GM18526 (cell line): ENCODE data around the gene JUP.

Experiments
- POLR2A ChIP-seq: IDR thresholded peaks from 3 replicates; pipeline ENCODE4 v1.6.1; 2011; ENCODE audit not compliant: insufficient read length; ENCODE audit errors: extremely low read depth

Gene JUP

GRCh38 chr17:41754066-41754465, 32.4 kb downstream of the JUP start:
- no peak for TF ChIP-seq POLR2A

- TF ChIP-seq POLR2A, result no peak
Observed at GRCh38 chr17:41751288-41751687, 35.2 kb downstream of the JUP start.

DNA sequence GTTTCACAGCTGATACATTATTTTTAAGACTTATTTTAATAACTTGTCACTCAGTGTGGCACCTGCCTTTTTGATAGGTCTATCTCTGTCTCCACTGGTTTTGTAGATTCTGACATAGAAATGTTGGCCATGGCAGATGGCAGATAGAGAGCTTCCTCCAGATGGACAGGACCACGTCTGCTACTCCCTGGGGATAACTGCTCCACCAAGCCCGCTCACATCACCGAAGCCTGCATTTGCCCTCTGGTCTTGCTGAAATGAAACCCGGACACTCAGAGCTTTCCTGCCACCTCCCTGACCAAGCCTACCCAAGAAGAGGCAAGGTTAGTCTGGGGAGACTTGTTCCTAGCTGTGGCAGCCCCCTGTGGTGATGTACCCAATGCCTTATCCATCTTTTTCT, 35.6 kb downstream of the JUP start:
- TF ChIP-seq POLR2A, result no peak

- TF ChIP-seq POLR2A, result no peak
Observed at GRCh38 chr17:41748275-41748674, 38.2 kb downstream of the JUP start.

DNA sequence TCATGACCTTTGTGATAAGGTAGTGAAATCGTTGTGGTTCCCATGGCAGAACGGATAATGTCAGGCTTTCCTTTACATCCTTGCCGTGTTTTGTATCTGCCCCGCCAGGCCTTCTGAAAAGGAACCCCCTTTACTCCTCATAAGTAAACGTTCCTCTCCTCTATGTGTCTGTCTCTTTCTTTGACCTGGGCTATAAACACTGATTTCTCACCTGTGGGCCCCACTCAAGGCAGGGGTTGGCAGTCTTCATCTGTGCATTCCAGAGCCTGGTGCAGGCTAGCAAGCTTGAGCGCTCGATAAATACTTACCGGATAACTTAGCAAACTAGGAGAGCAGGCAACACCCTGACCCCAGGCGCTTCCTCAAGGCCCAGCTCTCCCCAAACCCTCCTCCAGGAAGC, 44.8 kb downstream of the JUP start:
- TF ChIP-seq POLR2A, result no peak

GRCh38 chr17:41740506-41740905, 46.0 kb downstream of the JUP start:
- TF ChIP-seq POLR2A, result no peak

- TF ChIP-seq POLR2A, result no peak
Observed at GRCh38 chr17:41739661-41740352, 46.7 kb downstream of the JUP start.

DNA sequence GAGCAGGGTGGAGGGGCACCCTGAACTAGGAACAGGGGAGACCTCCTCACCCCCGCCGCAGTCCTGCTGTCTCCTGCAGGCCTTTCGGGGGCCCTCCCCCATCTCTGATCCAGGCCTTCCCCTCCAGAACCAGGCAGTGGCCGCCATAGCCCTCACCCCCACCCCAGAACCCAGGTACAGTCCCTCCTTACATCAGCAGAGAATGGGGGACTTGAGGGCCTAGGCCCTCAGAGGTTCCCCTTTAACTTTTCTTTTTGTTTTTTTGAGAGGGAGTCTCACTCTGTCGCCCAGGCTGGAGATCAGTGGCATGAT, 47.8 kb downstream of the JUP start:
- no peak for TF ChIP-seq POLR2A

- TF ChIP-seq POLR2A, result no peak
Observed at GRCh38 chr17:41738077-41738800, 48.3 kb downstream of the JUP start.

- TF ChIP-seq POLR2A, result no peak
Observed at GRCh38 chr17:41737680-41738023, 48.9 kb downstream of the JUP start.

DNA sequence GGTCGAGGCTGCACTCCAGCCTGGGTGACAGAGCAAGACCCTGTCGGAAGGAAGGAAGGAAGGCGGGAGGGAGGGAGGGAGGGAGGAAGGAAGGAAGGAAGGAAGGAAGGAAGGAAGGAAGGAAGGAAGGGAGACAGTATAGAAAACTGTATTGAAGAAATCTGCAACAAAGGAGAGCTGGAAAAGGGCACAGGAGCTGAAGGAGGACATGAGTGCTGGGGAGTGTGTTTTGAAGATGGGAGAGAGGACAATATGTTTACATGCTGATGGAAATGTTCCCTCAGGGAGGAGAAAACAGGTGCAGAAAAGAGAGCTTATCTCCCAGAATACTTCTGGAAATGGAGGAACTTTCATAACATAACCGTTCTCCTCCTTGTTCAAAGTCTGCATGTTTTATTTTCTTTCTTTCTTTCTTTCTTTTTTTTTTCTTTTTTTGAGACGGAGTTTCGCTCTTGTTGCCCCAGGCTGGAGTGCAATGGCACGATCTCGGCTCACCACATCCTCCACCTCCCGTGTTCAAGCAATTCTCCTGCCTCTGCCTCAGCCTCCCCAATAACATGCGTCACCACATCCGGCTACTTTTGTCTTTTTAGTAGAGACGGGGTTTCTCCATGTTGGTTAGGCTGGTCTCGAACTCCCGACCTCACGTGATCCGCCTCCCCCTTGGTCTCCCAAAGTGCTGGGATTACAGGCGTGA, 49.4 kb downstream of the JUP start:
- TF ChIP-seq POLR2A, result no peak

GRCh38 chr17:41735744-41736143, 50.8 kb downstream of the JUP start:
- no peak for TF ChIP-seq POLR2A

- no peak for TF ChIP-seq POLR2A
Observed at GRCh38 chr17:41734949-41735313, 51.6 kb downstream of the JUP start.

- no peak for TF ChIP-seq POLR2A
Observed at GRCh38 chr17:41734139-41734948, 52.2 kb downstream of the JUP start, which contains the start of gene HAP1. TSS of gene HAP1 (minus strand) at chr17:41734643. CDS start at chr17:41734634, 9 bp downstream.

- TF ChIP-seq POLR2A, result no peak
Observed at GRCh38 chr17:41733348-41734138, 53.0 kb downstream of the JUP start.
